ENCODE measurements around the gene UTP3. TPM values are rescaled to one million over a fixed set of nuclear protein-coding genes. Genes with fewer than 3 reads are reported as not detected.
"Not testable (repeated sequence)": the region's sequence is repeated elsewhere in the genome, so short reads cannot be mapped to it uniquely, and the experiment has no call there.

The UTP3 gene
- total and polyA plus RNA-seq, 3 experiments from 2014 or later, result 14.9 to 43.4 (median 42.5) TPM

DNA sequence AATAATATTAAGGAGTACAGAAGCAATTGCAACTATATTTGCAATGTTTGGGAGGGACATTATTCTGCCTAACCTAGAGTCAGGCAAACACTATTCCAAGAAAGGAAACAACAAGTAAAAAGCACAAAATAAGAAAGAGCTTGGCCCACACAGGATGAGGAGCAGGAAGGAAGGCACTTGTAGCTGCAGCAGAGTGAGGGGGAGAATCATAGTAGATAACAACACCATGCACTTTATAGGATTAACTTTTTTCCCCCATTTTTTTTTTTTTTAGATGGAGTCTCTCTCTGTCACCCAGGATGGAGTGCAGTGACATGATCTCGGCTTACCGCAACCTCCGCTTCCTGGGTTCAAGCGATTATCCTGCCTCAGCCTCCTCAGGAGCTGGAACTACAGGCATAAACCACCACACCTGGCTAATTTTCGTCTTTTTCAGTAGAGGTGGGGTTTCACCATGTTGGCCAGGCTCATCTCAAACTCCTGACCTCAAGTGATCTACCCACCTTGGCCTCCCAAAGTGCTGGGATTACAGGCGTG lies 11.7 kb upstream of the UTP3 start:
- ChIA-PET POLR2A (no interaction called here), CTCF (interaction anchor here (0.7 to 1.3 kb wide), 2 partner anchors 11 to 58 kb away, joined by 3 to 4 read pairs; no protein-coding TSS in a partner anchor)
- H3K27me3 Mint-ChIP-seq, result peaks cover 0 to 4% of the 10 kb centered on the region in 2 donors
- no peak overlapping the region for H3K4me3 ChIP-seq (ENCODE audit: low read length)
- H3K27me3 ChIP-seq (ENCODE audit: insufficient read depth, low read length, poor library complexity, severe bottlenecking), result no peaks in the 10 kb centered on the region
- no peaks in the 10 kb centered on the region for H3K9me3 ChIP-seq (ENCODE audit: low read length)
- H3K36me3 ChIP-seq (ENCODE audit: insufficient read depth, low read length), result no peaks in the 10 kb centered on the region
- H3K27ac ChIP-seq (ENCODE audit: low read depth, low read length), result no peak overlapping the region
- no peaks in the 10 kb centered on the region for H3K36me3 Mint-ChIP-seq
- peaks cover 4% of the 10 kb centered on the region for H3K4me1 ChIP-seq (ENCODE audit: insufficient read depth, low read length)
- peaks cover 9 to 27% (median 11%) of the 10 kb centered on the region in 3 donors for H3K4me1 Mint-ChIP-seq
- DNase-seq, result no peak
- no peak overlapping the region for H3K27ac Mint-ChIP-seq
- H3K9me3 Mint-ChIP-seq, result no peaks in the 10 kb centered on the region
- H3K4me3 Mint-ChIP-seq, result peak overlapping the region in 1 of 7 donors; percentile 52

- H3K4me1 ChIP-seq (ENCODE audit: insufficient read depth, low read length), result peaks cover 4% of the 10 kb centered on the region
- H3K36me3 Mint-ChIP-seq, result no peaks in the 10 kb centered on the region
- H3K27me3 ChIP-seq (ENCODE audit: insufficient read depth, low read length, poor library complexity, severe bottlenecking), result no peaks in the 10 kb centered on the region
- ChIA-PET POLR2A (interaction anchor here (1.1 kb wide), 1 partner anchor 10 kb away, joined by 4 read pairs; no protein-coding TSS in a partner anchor), CTCF (interaction anchor here (1.0 to 1.1 kb wide), 3 partner anchors 10 to 226 kb away, joined by 3 to 7 read pairs (median 6); partner anchors contain the start of gene UTP3)
- no peak for DNase-seq
- no peak overlapping the region for H3K4me3 ChIP-seq (ENCODE audit: low read length)
- H3K4me1 Mint-ChIP-seq, result peaks cover 9 to 27% (median 11%) of the 10 kb centered on the region in 3 donors
- H3K27ac ChIP-seq (ENCODE audit: low read depth, low read length), result no peak overlapping the region
- H3K27ac Mint-ChIP-seq, result peak overlapping the region in 3 of 8 donors; percentile 34 to 60 (median 36)
- H3K4me3 Mint-ChIP-seq, result peak overlapping the region in 2 of 7 donors; percentile 1 to 39
- H3K9me3 Mint-ChIP-seq, result no peaks in the 10 kb centered on the region
- peaks cover 0 to 3% of the 10 kb centered on the region in 2 donors for H3K27me3 Mint-ChIP-seq
- H3K9me3 ChIP-seq (ENCODE audit: low read length), result no peaks in the 10 kb centered on the region
- no peaks in the 10 kb centered on the region for H3K36me3 ChIP-seq (ENCODE audit: insufficient read depth, low read length)
Observed at GRCh38 chr4:70678383-70678999, 9.8 kb upstream of the UTP3 start.

DNA sequence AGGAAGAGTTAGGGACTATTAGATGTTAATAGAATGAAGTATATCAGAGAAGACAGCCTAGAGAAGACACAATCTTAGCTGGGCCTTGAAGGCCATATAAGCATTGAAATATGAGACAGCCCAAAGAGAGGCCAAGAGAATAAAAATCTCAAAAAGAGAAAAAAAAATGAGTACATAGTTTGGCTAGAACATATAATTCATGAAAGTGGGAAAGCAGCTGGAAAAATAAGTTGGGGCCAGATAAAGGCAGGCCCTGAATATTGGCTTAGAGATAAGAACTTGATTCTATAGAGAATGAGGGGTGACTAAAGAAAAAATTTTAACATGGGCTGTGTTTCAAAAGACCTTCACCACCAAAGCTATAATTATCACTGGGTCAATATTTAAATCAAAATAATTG lies 7.4 kb upstream of the UTP3 start:
- no peak overlapping the region for H3K4me3 Mint-ChIP-seq
- H3K4me1 Mint-ChIP-seq, result peaks cover 8 to 34% (median 11%) of the 10 kb centered on the region in 3 donors
- H3K4me1 ChIP-seq (ENCODE audit: insufficient read depth, low read length), result peaks cover 4% of the 10 kb centered on the region
- POLR2A ChIA-PET, result no interaction called here
- H3K27ac ChIP-seq (ENCODE audit: low read depth, low read length), result no peak overlapping the region
- peak overlapping the region in 1 of 8 donors; percentile 22 for H3K27ac Mint-ChIP-seq
- H3K9me3 Mint-ChIP-seq, result no peaks in the 10 kb centered on the region
- H3K36me3 Mint-ChIP-seq, result no peaks in the 10 kb centered on the region
- H3K4me3 ChIP-seq (ENCODE audit: low read length), result no peak overlapping the region
- CTCF ChIA-PET, result interaction anchor here (1.7 kb wide), 1 partner anchor 25 kb away, joined by 4 read pairs; no protein-coding TSS in a partner anchor
- no peaks in the 10 kb centered on the region for H3K27me3 Mint-ChIP-seq
- no peak for DNase-seq
- H3K27me3 ChIP-seq (ENCODE audit: insufficient read depth, low read length, poor library complexity, severe bottlenecking), result no peaks in the 10 kb centered on the region
- no peaks in the 10 kb centered on the region for H3K36me3 ChIP-seq (ENCODE audit: insufficient read depth, low read length)
- no peaks in the 10 kb centered on the region for H3K9me3 ChIP-seq (ENCODE audit: low read length)

DNA sequence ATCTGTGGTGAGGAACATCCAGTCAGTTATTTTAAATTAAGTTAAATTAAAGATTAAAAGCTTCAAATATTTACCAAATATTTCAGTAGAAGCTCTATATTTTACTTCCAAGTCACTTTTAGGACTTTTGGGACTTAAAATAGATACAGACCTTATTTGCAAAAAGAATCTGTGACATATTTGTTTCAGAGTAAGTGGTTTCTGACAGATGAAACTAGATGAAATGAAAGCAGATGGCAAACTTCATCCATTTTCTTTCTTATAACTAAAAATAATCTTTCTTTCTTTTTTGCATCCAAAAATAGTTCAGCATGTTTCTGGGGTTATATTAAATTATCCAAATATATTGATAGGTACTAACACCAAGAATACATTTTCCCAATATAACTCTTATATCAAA lies 6.6 kb upstream of the UTP3 start:
- no peaks in the 10 kb centered on the region for H3K9me3 ChIP-seq (ENCODE audit: low read length)
- no peak for DNase-seq
- Mint-ChIP-seq H3K4me1 (peaks cover 9 to 32% (median 11%) of the 10 kb centered on the region in 3 donors), H3K9me3 (no peaks in the 10 kb centered on the region), H3K36me3 (no peaks in the 10 kb centered on the region), H3K27ac (no peak overlapping the region), H3K4me3 (no peak overlapping the region), H3K27me3 (no peaks in the 10 kb centered on the region)
- POLR2A ChIA-PET, result no interaction called here
- CTCF ChIA-PET, result no interaction called here
- H3K4me3 ChIP-seq (ENCODE audit: low read length), result no peak overlapping the region
- peaks cover 7% of the 10 kb centered on the region for H3K4me1 ChIP-seq (ENCODE audit: insufficient read depth, low read length)
- no peaks in the 10 kb centered on the region for H3K27me3 ChIP-seq (ENCODE audit: insufficient read depth, low read length, poor library complexity, severe bottlenecking)
- no peak overlapping the region for H3K27ac ChIP-seq (ENCODE audit: low read depth, low read length)
- H3K36me3 ChIP-seq (ENCODE audit: insufficient read depth, low read length), result no peaks in the 10 kb centered on the region

DNA sequence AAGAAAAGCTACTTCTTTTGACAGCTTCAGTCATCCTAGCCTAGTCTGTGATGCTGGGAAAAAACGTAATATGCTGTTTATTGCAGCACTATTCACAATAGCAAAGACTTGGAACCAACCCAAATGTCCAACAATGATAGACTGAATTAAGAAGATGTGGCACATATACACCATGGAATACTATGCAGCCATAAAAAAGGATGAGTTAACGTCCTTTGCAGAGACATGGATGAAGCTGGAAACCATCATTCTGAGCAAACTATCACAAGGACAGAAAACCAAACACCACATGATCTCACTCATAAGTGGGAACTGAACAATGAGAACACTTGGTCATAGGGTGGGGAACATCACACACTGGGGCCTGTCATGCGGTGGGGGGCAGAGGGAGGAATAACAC lies 6.2 kb upstream of the UTP3 start:
- H3K27ac Mint-ChIP-seq; H3K36me3 Mint-ChIP-seq; H3K4me1 ChIP-seq (ENCODE audit: insufficient read depth, low read length); CTCF ChIA-PET; POLR2A ChIA-PET; H3K9me3 ChIP-seq (ENCODE audit: low read length); H3K9me3 Mint-ChIP-seq; DNase-seq; H3K27ac ChIP-seq (ENCODE audit: low read depth, low read length); H3K27me3 ChIP-seq (ENCODE audit: insufficient read depth, low read length, poor library complexity, severe bottlenecking); H3K27me3 Mint-ChIP-seq; H3K4me3 ChIP-seq (ENCODE audit: low read length); H3K36me3 ChIP-seq (ENCODE audit: insufficient read depth, low read length): not testable (repeated sequence)
- peaks cover 9 to 28% (median 11%) of the 10 kb centered on the region in 3 donors for H3K4me1 Mint-ChIP-seq
- H3K4me3 Mint-ChIP-seq, result peak overlapping the region in 1 of 7 donors; percentile 76

GRCh38 chr4:70687392-70687791 lies 940 bp upstream of the UTP3 start:
- H3K4me1 Mint-ChIP-seq, result peaks cover 37 to 57% (median 43%) of the 10 kb centered on the region in 3 donors

GRCh38 chr4:70688795-70689231 lies 481 bp downstream of the UTP3 start:
- H3K9me3 Mint-ChIP-seq, result no peaks in the 10 kb centered on the region
- peaks cover 37 to 57% (median 43%) of the 10 kb centered on the region in 3 donors for H3K4me1 Mint-ChIP-seq
- peak overlapping the region; percentile 86 for H3K27ac ChIP-seq (ENCODE audit: low read depth, low read length)
- peak overlapping the region; percentile 91 to 100 (median 96) for H3K4me3 Mint-ChIP-seq
- H3K4me3 ChIP-seq (ENCODE audit: low read length), result peak overlapping the region; percentile 92
- ChIA-PET POLR2A (interaction anchor here (0.5 to 4.5 kb wide), 7 partner anchors 11 to 305 kb away, joined by 3 to 60 read pairs (median 3); partner anchors contain the start of gene RUFY3), CTCF (interaction anchor here (0.6 to 7.8 kb wide), 11 partner anchors 9 to 316 kb away, joined by 3 to 72 read pairs (median 4); partner anchors contain the start of genes GRSF1 and MOB1B)
- no peaks in the 10 kb centered on the region for H3K36me3 ChIP-seq (ENCODE audit: insufficient read depth, low read length)
- no peaks in the 10 kb centered on the region for H3K27me3 ChIP-seq (ENCODE audit: insufficient read depth, low read length, poor library complexity, severe bottlenecking)
- peak overlapping the region; percentile 89 to 100 (median 98) for H3K27ac Mint-ChIP-seq
- peaks cover 0 to 31% (median 1%) of the 10 kb centered on the region in 3 donors for H3K36me3 Mint-ChIP-seq
- H3K9me3 ChIP-seq (ENCODE audit: low read length), result no peaks in the 10 kb centered on the region
- no peaks in the 10 kb centered on the region for H3K27me3 Mint-ChIP-seq
- H3K4me1 ChIP-seq (ENCODE audit: insufficient read depth, low read length), result peaks cover 17% of the 10 kb centered on the region
- DNase-seq, result peak in 2 of 5 donors; percentile 6 to 15

More at GRCh38 chr4:70687392-70687791, 940 bp upstream of the UTP3 start:
- peak overlapping the region; percentile 92 for H3K4me3 ChIP-seq (ENCODE audit: low read length)
- peak overlapping the region; percentile 89 to 100 (median 98) for H3K27ac Mint-ChIP-seq
- POLR2A ChIA-PET, result interaction anchor here (0.8 to 4.5 kb wide), 6 partner anchors 11 to 306 kb away, joined by 4 to 60 read pairs (median 8); partner anchors contain the start of genes DCK and GRSF1
- no peaks in the 10 kb centered on the region for H3K9me3 Mint-ChIP-seq
- CTCF ChIA-PET, result interaction anchor here (0.7 to 7.8 kb wide), 9 partner anchors 9 to 166 kb away, joined by 3 to 72 read pairs (median 4); no protein-coding TSS in a partner anchor
- no peaks in the 10 kb centered on the region for H3K27me3 ChIP-seq (ENCODE audit: insufficient read depth, low read length, poor library complexity, severe bottlenecking)
- H3K27ac ChIP-seq (ENCODE audit: low read depth, low read length), result peak overlapping the region; percentile 86
- H3K36me3 ChIP-seq (ENCODE audit: insufficient read depth, low read length), result no peaks in the 10 kb centered on the region
- H3K27me3 Mint-ChIP-seq, result no peaks in the 10 kb centered on the region
- peaks cover 0 to 26% (median 1%) of the 10 kb centered on the region in 3 donors for H3K36me3 Mint-ChIP-seq
- H3K4me1 ChIP-seq (ENCODE audit: insufficient read depth, low read length), result peaks cover 17% of the 10 kb centered on the region
- H3K4me3 Mint-ChIP-seq, result peak overlapping the region; percentile 91 to 100 (median 96)
- DNase-seq, result peak in 2 of 5 donors; percentile 3 to 53
- H3K9me3 ChIP-seq (ENCODE audit: low read length), result no peaks in the 10 kb centered on the region

GRCh38 chr4:70691661-70692060 lies 3.3 kb downstream of the UTP3 start:
- POLR2A ChIA-PET, result no interaction called here
- H3K27ac ChIP-seq (ENCODE audit: low read depth, low read length), result no peak overlapping the region
- H3K4me3 ChIP-seq (ENCODE audit: low read length), result no peak overlapping the region
- Mint-ChIP-seq H3K4me1 (peaks cover 35 to 48% (median 48%) of the 10 kb centered on the region in 3 donors), H3K27ac (peak overlapping the region in 4 of 8 donors; percentile 42 to 61 (median 56)), H3K36me3 (peaks cover 0 to 31% (median 1%) of the 10 kb centered on the region in 3 donors), H3K27me3 (no peaks in the 10 kb centered on the region), H3K9me3 (no peaks in the 10 kb centered on the region), H3K4me3 (no peak overlapping the region)
- CTCF ChIA-PET, result interaction anchor here (1.5 to 7.8 kb wide), 3 partner anchors 13 to 43 kb away, joined by 3 to 72 read pairs (median 5); no protein-coding TSS in a partner anchor
- no peak for DNase-seq
- no peaks in the 10 kb centered on the region for H3K9me3 ChIP-seq (ENCODE audit: low read length)
- no peaks in the 10 kb centered on the region for H3K27me3 ChIP-seq (ENCODE audit: insufficient read depth, low read length, poor library complexity, severe bottlenecking)
- H3K36me3 ChIP-seq (ENCODE audit: insufficient read depth, low read length), result no peaks in the 10 kb centered on the region
- H3K4me1 ChIP-seq (ENCODE audit: insufficient read depth, low read length), result peaks cover 15% of the 10 kb centered on the region
